ENCODE results near the gene SRRM5. TPM values are rescaled to one million over a fixed set of nuclear protein-coding genes. Genes with fewer than 3 reads are reported as not detected.

The SRRM5 gene
- total and polyA plus RNA-seq, 2 of the 13 experiments (the other 11 are each of a cell fraction or from before 2014, with no cell fraction given) = 0.11 to 0.16 TPM

- TF ChIP-seq PAXIP1 (CRISPR knock-in tag; conservative IDR thresholded peaks at IDR 0.05) (0 out of 2 replicates have a peak, but pooled peaks have one; percentile 24), ZNF335 (CRISPR knock-in tag; IDR thresholded peaks at IDR 0.05) (peak; percentile 99), PRPF4 (IDR thresholded peaks at IDR 0.05; ENCODE audit: low read depth, low read length, poor library complexity, severe bottlenecking) (no peak), PRDM4 (CRISPR knock-in tag; IDR thresholded peaks at IDR 0.05; ENCODE audit: borderline replicate concordance) (no peak), SIN3A (IDR thresholded peaks at IDR 0.05; ENCODE audit: borderline replicate concordance, low read depth, low read length) (peak; percentile 93), TEAD2 (CRISPR knock-in tag; IDR thresholded peaks at IDR 0.05) (no peak), KAT7 (CRISPR knock-in tag; IDR thresholded peaks at IDR 0.05; ENCODE audit: borderline replicate concordance) (no peak), SRY (CRISPR knock-in tag; IDR thresholded peaks at IDR 0.05) (no peak), MBNL3 (CRISPR knock-in tag; conservative IDR thresholded peaks at IDR 0.05) (no peak), RFX3 (CRISPR knock-in tag; IDR thresholded peaks at IDR 0.05) (peak; percentile 75), ATRX (CRISPR knock-in tag; IDR thresholded peaks at IDR 0.05; ENCODE audit: borderline replicate concordance) (no peak), MAFK (conservative IDR thresholded peaks at IDR 0.05 in 1 of 2, IDR thresholded peaks at IDR 0.05 in 1 of 2; ENCODE audit: low read length in 2 of 2) (no peak), CBX1 (IDR thresholded peaks at IDR 0.05; ENCODE audit: low read depth) (no peak), MXI1 (IDR thresholded peaks at IDR 0.05; ENCODE audit: borderline replicate concordance, low read depth, low read length) (peak; percentile 93), E2F5 (CRISPR knock-in tag; conservative IDR thresholded peaks at IDR 0.05) (peak; percentile 92), POLR2AphosphoS5 (IDR thresholded peaks at IDR 0.05; ENCODE audit: low read depth, low read length) (peak; percentile 79), ATAD3A (CRISPR knock-in tag; IDR thresholded peaks at IDR 0.05) (no peak), SRSF4 (IDR thresholded peaks at IDR 0.05; ENCODE audit: low read depth, low read length, poor library complexity, severe bottlenecking) (no peak), ZNF775 (CRISPR knock-in tag; IDR thresholded peaks at IDR 0.05; ENCODE audit: borderline replicate concordance) (no peak), ZNF292 (CRISPR knock-in tag; IDR thresholded peaks at IDR 0.05; ENCODE audit: borderline replicate concordance, low read depth) (no peak), BORCS8-MEF2B (CRISPR knock-in tag; IDR thresholded peaks at IDR 0.05) (no peak), SMYD3 (CRISPR knock-in tag; IDR thresholded peaks at IDR 0.05) (no peak), ZNF383 (CRISPR knock-in tag; IDR thresholded peaks at IDR 0.05; ENCODE audit: borderline replicate concordance) (no peak), ZNF709 (CRISPR knock-in tag; IDR thresholded peaks at IDR 0.05) (no peak), SMARCE1 (IDR thresholded peaks at IDR 0.05; ENCODE audit: borderline replicate concordance) (no peak)
Observed at GRCh38 chr19:43575156-43575950, 36.5 kb upstream of the SRRM5 start, which contains the start of the genes PINLYP and XRCC1 (continued).

Data from HepG2 (cell line).